Parathyroid adenoma (tissue), 2 donors: Measurements from ENCODE around the gene NANS.

ENCODE experiments used
- H2AFZ ChIP-seq: fragments of 300-600 bp; sonication (generic); one replicate; pipeline ENCODE4 v1.7.0; 2017; ENCODE audit warnings: antibody characterized with exemption, mild to moderate bottlenecking
- H3K27ac ChIP-seq: fragments of 300-600 bp; sonication (generic); one replicate; pipeline ENCODE4 v1.7.0; 2017
- H3K27me3 ChIP-seq: fragments of 300-600 bp; sonication (generic); one replicate; pipeline ENCODE4 v1.7.0; 2017; ENCODE audit warnings: low read length; ENCODE audit not compliant: control insufficient read depth, insufficient read depth
- H3K36me3 ChIP-seq: fragments of 300-600 bp; sonication (generic); one replicate; pipeline ENCODE4 v1.7.0; 2017; ENCODE audit warnings: low read length; ENCODE audit not compliant: control insufficient read depth, insufficient read depth
- H3K4me1 ChIP-seq: fragments of 300-600 bp; sonication (generic); one replicate; pipeline ENCODE4 v1.7.0; 2017; ENCODE audit warnings: control low read depth
- H3K4me2 ChIP-seq: fragments of 300-600 bp; sonication (generic); one replicate; pipeline ENCODE4 v1.7.0; 2017; ENCODE audit warnings: low read length
- H3K4me3 ChIP-seq: fragments of 300-600 bp; sonication (generic); one replicate; pipeline ENCODE4 v1.7.0; 2017; ENCODE audit warnings: low read depth, low read length
- H3K79me2 ChIP-seq: fragments of 300-600 bp; sonication (generic); one replicate; pipeline ENCODE4 v1.7.0; 2017; ENCODE audit warnings: control low read depth
- H3K9ac ChIP-seq: fragments of 300-600 bp; sonication (generic); one replicate; pipeline ENCODE4 v1.7.0; 2017; ENCODE audit warnings: mild to moderate bottlenecking
- H3K9me3 ChIP-seq: fragments of 300-600 bp; sonication (generic); one replicate; pipeline ENCODE4 v1.7.0; 2017; ENCODE audit warnings: low read length; ENCODE audit not compliant: control insufficient read depth
- TF ChIP-seq, protein P1 (sequence below): fragments of 300-600 bp; sonication (generic); IDR thresholded peaks from one replicate; pipeline ENCODE4 v1.7.0; 2017; ENCODE audit warnings: antibody characterized with exemption, mild to moderate bottlenecking
- donor health status: primary hyperparathyroidism.

The NANS gene

GRCh38 chr9:98062161-98062560, 5.6 kb downstream of the NANS start:
- H3K4me2 ChIP-seq: no peak overlapping the region
- TF ChIP-seq, protein P1, sequence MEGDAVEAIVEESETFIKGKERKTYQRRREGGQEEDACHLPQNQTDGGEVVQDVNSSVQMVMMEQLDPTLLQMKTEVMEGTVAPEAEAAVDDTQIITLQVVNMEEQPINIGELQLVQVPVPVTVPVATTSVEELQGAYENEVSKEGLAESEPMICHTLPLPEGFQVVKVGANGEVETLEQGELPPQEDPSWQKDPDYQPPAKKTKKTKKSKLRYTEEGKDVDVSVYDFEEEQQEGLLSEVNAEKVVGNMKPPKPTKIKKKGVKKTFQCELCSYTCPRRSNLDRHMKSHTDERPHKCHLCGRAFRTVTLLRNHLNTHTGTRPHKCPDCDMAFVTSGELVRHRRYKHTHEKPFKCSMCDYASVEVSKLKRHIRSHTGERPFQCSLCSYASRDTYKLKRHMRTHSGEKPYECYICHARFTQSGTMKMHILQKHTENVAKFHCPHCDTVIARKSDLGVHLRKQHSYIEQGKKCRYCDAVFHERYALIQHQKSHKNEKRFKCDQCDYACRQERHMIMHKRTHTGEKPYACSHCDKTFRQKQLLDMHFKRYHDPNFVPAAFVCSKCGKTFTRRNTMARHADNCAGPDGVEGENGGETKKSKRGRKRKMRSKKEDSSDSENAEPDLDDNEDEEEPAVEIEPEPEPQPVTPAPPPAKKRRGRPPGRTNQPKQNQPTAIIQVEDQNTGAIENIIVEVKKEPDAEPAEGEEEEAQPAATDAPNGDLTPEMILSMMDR: no peak
- H3K9me3 ChIP-seq: no peaks in the 10 kb centered on the region
- H3K4me3 ChIP-seq: no peak overlapping the region
- H3K79me2 ChIP-seq: no peaks in the 10 kb centered on the region
- H3K9ac ChIP-seq: no peak overlapping the region
- H3K36me3 ChIP-seq: no peaks in the 10 kb centered on the region
- H2AFZ ChIP-seq: no peak overlapping the region
- H3K4me1 ChIP-seq: no peaks in the 10 kb centered on the region
- no peak overlapping the region for H3K27ac ChIP-seq
- no peaks in the 10 kb centered on the region for H3K27me3 ChIP-seq

DNA sequence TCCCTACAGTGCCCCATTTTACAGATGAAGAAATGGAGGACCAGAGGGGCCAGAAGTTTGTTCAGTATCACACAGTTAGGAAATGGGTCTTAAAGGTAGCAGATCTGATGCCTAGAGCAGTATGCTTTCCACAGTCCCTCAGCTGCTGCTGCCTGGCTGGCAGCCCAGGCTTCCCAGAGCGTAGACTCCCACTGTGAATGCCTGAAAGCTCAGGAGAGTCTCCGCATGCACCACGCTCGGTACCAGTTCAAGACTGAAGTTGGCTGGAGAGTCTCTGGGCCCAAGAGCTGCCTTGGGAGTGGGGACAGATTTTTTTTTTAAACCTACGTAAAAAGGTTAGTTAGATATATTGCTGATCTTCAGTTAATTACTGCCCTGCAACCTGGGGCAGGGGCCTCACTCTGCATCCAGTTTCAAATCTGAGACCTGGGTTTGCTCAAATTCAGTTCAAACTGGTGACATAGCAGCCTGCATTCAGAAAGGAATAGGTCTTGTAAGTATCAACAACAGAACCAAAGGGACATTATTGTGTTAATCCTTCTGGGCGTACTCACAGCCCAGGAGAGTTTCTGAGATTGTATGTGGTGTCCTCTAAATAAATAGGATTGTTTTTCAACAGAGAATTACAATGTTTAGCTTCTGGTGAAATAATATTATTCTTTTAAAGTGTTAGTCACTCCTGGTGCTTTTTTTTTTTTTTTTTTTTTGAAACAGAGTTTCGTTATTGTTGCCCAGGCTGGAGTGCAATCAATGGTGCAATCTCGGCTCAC, 8.3 kb downstream of the NANS start:
- H3K27ac ChIP-seq: no peak overlapping the region
- no peak overlapping the region for H3K9ac ChIP-seq
- H2AFZ ChIP-seq: no peak overlapping the region
- H3K79me2 ChIP-seq: no peaks in the 10 kb centered on the region
- H3K4me1 ChIP-seq: no peaks in the 10 kb centered on the region
- no peaks in the 10 kb centered on the region for H3K36me3 ChIP-seq
- TF ChIP-seq, protein P1: no peak
- no peaks in the 10 kb centered on the region for H3K27me3 ChIP-seq
- H3K4me3 ChIP-seq: no peak overlapping the region
- H3K4me2 ChIP-seq: no peak overlapping the region
- no peaks in the 10 kb centered on the region for H3K9me3 ChIP-seq

- Histone ChIP-seq H2AFZ (no peak overlapping the region), H3K4me3 (no peak overlapping the region), H3K9me3 (no peaks in the 10 kb centered on the region), H3K4me2 (no peak overlapping the region), H3K36me3 (no peaks in the 10 kb centered on the region), H3K9ac (no peak overlapping the region), H3K27me3 (no peaks in the 10 kb centered on the region), H3K27ac (no peak overlapping the region), H3K4me1 (no peaks in the 10 kb centered on the region), H3K79me2 (no peaks in the 10 kb centered on the region)
- TF ChIP-seq, protein P1: no peak
These were observed 9.7 kb downstream of the NANS start for GRCh38 chr9:98066235-98066634.

GRCh38 chr9:98067184-98067583, 10.7 kb downstream of the NANS start:
- Histone ChIP-seq H3K4me3 (no peak overlapping the region), H3K79me2 (no peaks in the 10 kb centered on the region), H3K27me3 (no peaks in the 10 kb centered on the region), H3K36me3 (no peaks in the 10 kb centered on the region), H2AFZ (no peak overlapping the region), H3K4me2 (no peak overlapping the region), H3K9me3 (no peaks in the 10 kb centered on the region), H3K4me1 (no peaks in the 10 kb centered on the region), H3K9ac (no peak overlapping the region), H3K27ac (no peak overlapping the region)
- TF ChIP-seq, protein P1: no peak

DNA sequence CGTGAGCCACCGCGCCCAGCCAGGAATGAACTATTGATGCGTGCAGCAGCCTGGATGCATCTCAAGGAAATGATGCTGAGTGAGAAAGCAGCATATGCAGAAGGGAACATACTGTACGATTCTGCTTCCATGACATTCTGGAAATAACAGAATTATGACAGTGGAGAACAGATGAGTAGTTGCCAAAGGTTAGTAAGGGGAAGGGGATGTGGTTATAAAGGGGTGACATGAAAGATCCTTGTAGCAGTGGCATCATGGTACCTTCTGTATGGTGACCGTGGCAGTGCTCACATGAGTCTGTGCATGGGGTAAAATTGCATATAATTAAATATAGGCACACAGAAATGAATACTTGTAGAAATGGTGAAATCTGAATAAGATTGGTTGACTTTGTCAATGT, 13.0 kb downstream of the NANS start:
- Histone ChIP-seq H3K4me2 (no peak overlapping the region), H3K4me3 (no peak overlapping the region), H3K36me3 (no peaks in the 10 kb centered on the region), H2AFZ (no peak overlapping the region), H3K4me1 (no peaks in the 10 kb centered on the region), H3K9me3 (no peaks in the 10 kb centered on the region), H3K79me2 (no peaks in the 10 kb centered on the region), H3K9ac (no peak overlapping the region), H3K27me3 (no peaks in the 10 kb centered on the region), H3K27ac (no peak overlapping the region)
- TF ChIP-seq, protein P1: no peak
